K562 (cell line): ENCODE results near the gene SH2D3A. TPM values are rescaled to one million over a fixed set of nuclear protein-coding genes. Genes with fewer than 3 reads are reported as not detected.
A peak's percentile ranks its signal among the peaks of the same experiment; 100 is the strongest.

Experiments
- ATAC-seq: fragments of 200-7000 bp; cut with Tn5 transposase; 3 replicates; pipeline ENCODE4 v1.9.1; 2020; ENCODE audit warnings: moderate library complexity
- BruUV-seq: library from RNA; stranded (reverse); fragments of 400-500 nt; replicated peaks from 2 replicates; lab custom pipeline; 2021; lab: Mats Ljungman, UMichigan
- CTCF ChIA-PET: fragments of 300-600 bp; formaldehyde crosslinking; extraction: SDS; loops from one replicate; lab custom pipeline; 2021; ENCODE audit warnings: low intra/inter-chr PET ratio; lab: Yijun Ruan, JAX
- POLR2A ChIA-PET: fragments of 300-600, 350-650 bp; sonication (Branson Sonifier 250); formaldehyde crosslinking; extraction: SDS; loops from one replicate; lab custom pipeline; 2021; ENCODE audit warnings: antibody characterized with exemption, inconsistent platforms; lab: Yijun Ruan, JAX
- DNase-seq, 4 experiments: peaks; one replicate each; pipeline versions ENCODE4 v3.0.0 to v3.0.0-alpha.2; 2011 to 2018; ENCODE audit warnings: low spot score in 3 of 4, mixed read lengths in 3 of 4; ENCODE audit errors: extremely low read depth in 1 of 4
- FAIRE-seq: peaks from 2 replicates; lab custom pipeline; 2011; peaks lifted over from hg19 to GRCh38; lab: Jason Lieb, UNC
- H2AFZ ChIP-seq: 2 replicates; pipeline ENCODE4 v1.6.0; 2011; ENCODE audit warnings: low read depth, low read length, control low read depth, inconsistent platforms
- H3K27ac ChIP-seq: fragments of 200-600 bp; 3 replicates; pipeline ENCODE4 v1.8.0; 2011; ENCODE audit warnings: low read depth, mild to moderate bottlenecking, control low read depth, inconsistent platforms, low read length, moderate library complexity, mixed read lengths; ENCODE audit errors: extremely low read depth
- H3K27me3 ChIP-seq, 2 experiments: fragments of 300-600 bp in 1 of 2; 2 replicates in 1 of 2; 3 replicates in 1 of 2; pipeline versions ENCODE4 v1.6.0 to v1.8.0; 2011; ENCODE audit warnings: inconsistent platforms in 2 of 2, low read length in 2 of 2, mild to moderate bottlenecking in 1 of 2, mixed read lengths in 1 of 2, moderate library complexity in 1 of 2; ENCODE audit not compliant: control insufficient read depth in 2 of 2, insufficient read depth in 2 of 2
- H3K36me3 ChIP-seq: fragments of 300-600 bp; 3 replicates; pipeline ENCODE4 v1.8.0; 2011; ENCODE audit warnings: mild to moderate bottlenecking, low read length, inconsistent platforms; ENCODE audit not compliant: control insufficient read depth, insufficient read depth
- H3K4me1 ChIP-seq, 2 experiments: fragments of 200-600 bp in 1 of 2; replicated peaks in 1 of 2; 2 replicates in 1 of 2; 3 replicates in 1 of 2; pipeline versions ENCODE4 v1.5.1 to v1.8.0; 2011; ENCODE audit warnings: inconsistent platforms in 2 of 2, low read length in 2 of 2, mild to moderate bottlenecking in 1 of 2, mixed read lengths in 1 of 2, moderate library complexity in 1 of 2; ENCODE audit not compliant: control insufficient read depth in 2 of 2, insufficient read depth in 2 of 2
- H3K4me2 ChIP-seq: 2 replicates; pipeline ENCODE4 v1.6.1; 2011; ENCODE audit warnings: low read length, control low read depth, inconsistent platforms, mixed read lengths; ENCODE audit not compliant: insufficient read depth
- H3K4me3 ChIP-seq: fragments of 200-600 bp; sonication (generic), shearing (Covaris generic); 2 replicates; pipeline ENCODE4 v1.5.1; 2016; ENCODE audit warnings: control low read depth, inconsistent platforms
- H3K79me2 ChIP-seq: fragments of 200-600 bp; 3 replicates; pipeline ENCODE4 v1.8.0; 2011; ENCODE audit warnings: low read length, inconsistent platforms; ENCODE audit not compliant: control insufficient read depth, insufficient read depth
- H3K9ac ChIP-seq, 2 experiments: 2 replicates each; pipeline versions ENCODE4 v1.6.0 to v1.6.1; 2011; ENCODE audit warnings: low read depth in 2 of 2, low read length in 2 of 2, control low read depth in 1 of 2, inconsistent platforms in 1 of 2, mild to moderate bottlenecking in 1 of 2, mixed read lengths in 1 of 2; ENCODE audit not compliant: insufficient read depth in 1 of 2
- H3K9me1 ChIP-seq: one replicate; pipeline ENCODE4 v1.6.0; 2011; ENCODE audit warnings: inconsistent platforms, mild to moderate bottlenecking, low read length, moderate library complexity; ENCODE audit not compliant: control insufficient read depth, insufficient read depth
- H3K9me3 ChIP-seq: replicated peaks from 2 replicates; pipeline ENCODE4 v1.5.1; 2011; ENCODE audit warnings: low read depth, low read length, inconsistent platforms; ENCODE audit not compliant: control insufficient read depth, insufficient read depth
- H4K20me1 ChIP-seq: replicated peaks from 2 replicates; pipeline ENCODE4 v1.6.1; 2011; ENCODE audit warnings: low read length, inconsistent platforms, mixed read lengths; ENCODE audit not compliant: control insufficient read depth, insufficient read depth
- CEBPG ChIP-seq, 3 experiments: fragments of 200-800 bp in 1 of 3; sonication (Bioruptor generic) in 1 of 3; sonication (generic) in 1 of 3; formaldehyde crosslinking in 1 of 3; IDR thresholded peaks in 2 of 3; conservative IDR thresholded peaks in 1 of 3; 2 replicates each; pipeline versions ENCODE4 v1.6.1 to v1.8.0; 2016 to 2022; ENCODE audit warnings: missing compliant biosample characterization in 2 of 3, missing genetic modification characterization in 2 of 3, mild to moderate bottlenecking in 1 of 3, missing genetic modification reagents in 1 of 3
- CREM ChIP-seq: IDR thresholded peaks from 2 replicates; pipeline ENCODE4 v1.6.1; 2014; ENCODE audit warnings: antibody characterized with exemption, low read depth
- FOXM1 ChIP-seq, 2 experiments: fragments of 450-650 bp in 1 of 2; sonication (generic) in 1 of 2; formaldehyde crosslinking in 1 of 2; IDR thresholded peaks; 2 replicates each; pipeline versions ENCODE4 v1.6.1 to v1.9.0; 2017 to 2022; ENCODE audit warnings: low read depth in 2 of 2, mild to moderate bottlenecking in 2 of 2, missing genetic modification reagents in 1 of 2, moderate library complexity in 1 of 2
- NUFIP1 ChIP-seq: fragments of 450-650 bp; IDR thresholded peaks from 2 replicates; pipeline ENCODE4 v1.6.1; 2018; ENCODE audit not compliant: partially characterized antibody
- PHF8 ChIP-seq: fragments of 200-600 bp; sonication (generic); IDR thresholded peaks from 2 replicates; pipeline ENCODE4 v1.6.1; 2012; ENCODE audit warnings: mixed run types, mild to moderate bottlenecking, inconsistent platforms, low read length, moderate library complexity, borderline replicate concordance
- SIN3A ChIP-seq, 2 experiments: fragments of 150-350 bp in 1 of 2; IDR thresholded peaks; 2 replicates each; pipeline ENCODE4 v1.6.1; 2011 to 2016; ENCODE audit warnings: borderline replicate concordance in 2 of 2, low read depth in 2 of 2, low read length in 2 of 2, mild to moderate bottlenecking in 2 of 2, moderate library complexity in 2 of 2; ENCODE audit not compliant: control insufficient read depth in 1 of 2
- STAT5B ChIP-seq: fragments of 250-450 bp; sonication (Bioruptor Pico); IDR thresholded peaks from 2 replicates; pipeline ENCODE4 v1.8.0; 2021; ENCODE audit warnings: mild to moderate bottlenecking, inconsistent platforms
- WGBS: fragments of 100-300 bp; shearing (Covaris generic); methylation state at CpG from one replicate; pipeline ENCODE4 v1.1.6; 2016; ENCODE audit warnings: low coverage, mixed read lengths; ENCODE audit not compliant: insufficient coverage; ENCODE audit errors: missing lambda C conversion rate; 5-methylcytosine and 5-hydroxymethylcytosine counted together
- in situ Hi-C: fragments of 300-500 bp; cut with MboI; formaldehyde crosslinking; loops from 4 replicates; pipeline ENCODE4 v1.15.0; 2018; ENCODE audit warnings: inconsistent platforms, mixed read lengths
- intact Hi-C: fragments of 100-400 bp; cut with micrococcal nuclease; formaldehyde crosslinking; loops from 2 replicates; pipeline ENCODE4 v1.14.2; 2022
- polyA plus RNA-seq, 8 experiments: library from polyadenylated mRNA; depleted of rRNA in 4 of 8; stranded (reverse) in 5 of 8; unstranded in 3 of 8; fragments of >200 nt; fragmentation: Nextera tagmentation in 2 of 8; fragmentation: Illumina TruSeq in 1 of 8; extraction: Ambion mirVana in 2 of 8; extraction: Trizol in 1 of 8; gene quantifications; 2 replicates each; pipeline versions ENCODE4 v1.2.1 to v1.2.3, GENCODE V29; 2011 to 2014; ENCODE audit warnings: inconsistent platforms in 1 of 8, missing spikeins in 1 of 8
- total RNA-seq, 7 experiments: library from RNA; depleted of rRNA in 6 of 7; stranded (reverse); fragments of >200 nt in 6 of 7; fragmentation: Illumina TruSeq in 2 of 7; extraction: Trizol in 2 of 7; gene quantifications; 2 replicates each; pipeline versions ENCODE4 v1.2.1 to v1.2.3, GENCODE V29; 2011 to 2021; ENCODE audit warnings: low replicate concordance in 1 of 7
- TF ChIP-seq, protein P1 (sequence below): fragments of 250-450 bp; sonication (Bioruptor Pico); IDR thresholded peaks from 2 replicates; pipeline ENCODE4 v1.5.1; 2021; ENCODE audit warnings: mild to moderate bottlenecking
- TF ChIP-seq, protein P2 (sequence below): fragments of 450-650 bp; formaldehyde crosslinking; IDR thresholded peaks from 2 replicates; pipeline ENCODE4 v1.4.0; 2020; ENCODE audit warnings: mild to moderate bottlenecking, mixed read lengths
- TF ChIP-seq, protein P3 (sequence below): fragments of 200-800 bp; sonication (Bioruptor generic); IDR thresholded peaks from 2 replicates; pipeline ENCODE4 v1.6.1; 2017; ENCODE audit warnings: missing genetic modification characterization, missing compliant biosample characterization
- TF ChIP-seq, protein P4 (sequence below), 2 experiments: IDR thresholded peaks; 2 replicates each; pipeline ENCODE4 v1.6.1; 2011; ENCODE audit warnings: borderline replicate concordance in 1 of 2, control low read depth in 1 of 2, low read depth in 1 of 2, low read length in 1 of 2, mild to moderate bottlenecking in 1 of 2, mixed read lengths in 1 of 2, moderate library complexity in 1 of 2; ENCODE audit not compliant: insufficient read depth in 1 of 2, insufficient read length in 1 of 2, poor library complexity in 1 of 2, severe bottlenecking in 1 of 2; ENCODE audit errors: extremely low read depth in 1 of 2

SH2D3A gene
- total and polyA plus RNA-seq, 9 of the 15 experiments (the other 6 are each of a cell fraction or from before 2014, with no cell fraction given), result 0.75 to 26.3 (median 8.9) TPM

DNA sequence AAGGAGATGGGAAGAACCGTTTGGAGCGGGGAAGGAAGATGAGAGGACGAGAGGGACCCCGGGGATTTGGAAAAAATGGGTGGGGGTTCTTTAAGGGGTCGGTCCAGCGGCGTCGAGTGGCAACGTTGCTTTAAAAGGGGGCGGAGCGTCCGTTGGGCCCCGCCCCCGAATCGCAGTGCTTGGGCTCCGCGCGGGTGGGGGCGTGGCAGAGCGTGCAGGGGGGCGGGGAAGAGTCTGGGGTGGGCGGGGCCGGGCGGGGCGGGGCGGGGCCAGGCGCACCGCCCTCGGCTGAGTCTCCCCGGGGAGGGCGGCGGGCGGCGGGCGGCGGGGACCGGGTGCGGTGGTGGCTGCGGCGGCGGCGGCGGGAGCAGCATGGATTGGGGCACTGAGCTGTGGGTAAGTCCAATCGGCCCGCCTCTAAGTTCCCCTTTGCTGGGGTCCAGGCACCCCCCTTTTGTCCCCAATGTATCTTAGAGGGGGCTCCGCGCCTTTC lies 27.8 kb downstream of the SH2D3A start, which contains the start of gene TRIP10:
Gene TRIP10 (plus strand): TSS at position 291 of the 493 bp plus-strand sequence. CDS start 82 bp downstream, at position 373.
- peak within 1 kb of the TSS; percentile 82 to 97 for H3K9ac ChIP-seq
- no peaks in the 10 kb centered on the region for H3K27me3 ChIP-seq
- H3K9me3 ChIP-seq, result no peaks in the 10 kb centered on the region
- ChIA-PET CTCF (interaction anchor here (2.8 kb wide), 1 partner anchor 124 kb away, joined by 16 read pairs; no protein-coding TSS in a partner anchor), POLR2A (interaction anchor here (0.7 to 0.8 kb wide), 2 partner anchors 18 to 44 kb away, joined by 3 to 4 read pairs; no protein-coding TSS in a partner anchor)
- H3K36me3 ChIP-seq, result peaks cover 38% of the 10 kb centered on the region; the same call in 2 of the 3 replicates
- BruUV-seq, result no TSS peak
- no peaks in the 10 kb centered on the region for H3K9me1 ChIP-seq
- peak within 1 kb of the TSS; percentile 87 for H3K4me2 ChIP-seq
- peaks cover 34 to 64% of the 10 kb centered on the region in 2 experiments for H3K4me1 ChIP-seq
- peak within 1 kb of the TSS; percentile 87 for H2AFZ ChIP-seq
- H4K20me1 ChIP-seq, result no peaks in the 10 kb centered on the region
- under 1% methylated on average over 30 of the region's 47 CpGs for WGBS
- DNase-seq (peak; percentile 84 to 93 (median 86)), ATAC-seq (peak; percentile 14), FAIRE-seq (no peak)
- peak within 1 kb of the TSS; percentile 87 for H3K4me3 ChIP-seq
- in situ Hi-C loops (no loop called here), intact Hi-C loops (loop anchor here (2.0 to 10.0 kb wide), 3 partner anchors 27 to 225 kb away; partner anchors contain the start of gene SH2D3A)
- peak within 1 kb of the TSS; percentile 85 for H3K27ac ChIP-seq
- peaks cover 44% of the 10 kb centered on the region for H3K79me2 ChIP-seq
- TF ChIP-seq, protein P1, sequence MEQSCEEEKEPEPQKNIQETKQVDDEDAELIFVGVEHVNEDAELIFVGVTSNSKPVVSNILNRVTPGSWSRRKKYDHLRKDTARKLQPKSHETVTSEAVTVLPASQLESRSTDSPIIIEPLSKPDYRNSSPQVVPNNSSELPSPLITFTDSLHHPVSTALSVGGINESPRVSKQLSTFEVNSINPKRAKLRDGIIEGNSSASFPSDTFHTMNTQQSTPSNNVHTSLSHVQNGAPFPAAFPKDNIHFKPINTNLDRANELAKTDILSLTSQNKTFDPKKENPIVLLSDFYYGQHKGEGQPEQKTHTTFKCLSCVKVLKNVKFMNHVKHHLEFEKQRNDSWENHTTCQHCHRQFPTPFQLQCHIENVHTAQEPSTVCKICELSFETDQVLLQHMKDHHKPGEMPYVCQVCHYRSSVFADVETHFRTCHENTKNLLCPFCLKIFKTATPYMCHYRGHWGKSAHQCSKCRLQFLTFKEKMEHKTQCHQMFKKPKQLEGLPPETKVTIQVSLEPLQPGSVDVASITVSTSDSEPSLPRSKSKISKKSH (CRISPR knock-in tag), result no peak
- TF ChIP-seq, protein P2, sequence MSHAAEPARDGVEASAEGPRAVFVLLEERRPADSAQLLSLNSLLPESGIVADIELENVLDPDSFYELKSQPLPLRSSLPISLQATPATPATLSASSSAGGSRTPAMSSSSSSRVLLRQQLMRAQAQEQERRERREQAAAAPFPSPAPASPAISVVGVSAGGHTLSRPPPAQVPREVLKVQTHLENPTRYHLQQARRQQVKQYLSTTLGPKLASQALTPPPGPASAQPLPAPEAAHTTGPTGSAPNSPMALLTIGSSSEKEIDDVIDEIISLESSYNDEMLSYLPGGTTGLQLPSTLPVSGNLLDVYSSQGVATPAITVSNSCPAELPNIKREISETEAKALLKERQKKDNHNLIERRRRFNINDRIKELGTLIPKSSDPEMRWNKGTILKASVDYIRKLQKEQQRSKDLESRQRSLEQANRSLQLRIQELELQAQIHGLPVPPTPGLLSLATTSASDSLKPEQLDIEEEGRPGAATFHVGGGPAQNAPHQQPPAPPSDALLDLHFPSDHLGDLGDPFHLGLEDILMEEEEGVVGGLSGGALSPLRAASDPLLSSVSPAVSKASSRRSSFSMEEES, result no peak
- TF ChIP-seq STAT5B (CRISPR knock-in tag), result no peak
- TF ChIP-seq CEBPG (CRISPR knock-in tag; IDR thresholded peaks at IDR 0.05), result no peak
- no peak for TF ChIP-seq CEBPG (tag; conservative IDR thresholded peaks at IDR 0.05 in 1 of 2, IDR thresholded peaks at IDR 0.05 in 1 of 2)
- TF ChIP-seq, protein P3, sequence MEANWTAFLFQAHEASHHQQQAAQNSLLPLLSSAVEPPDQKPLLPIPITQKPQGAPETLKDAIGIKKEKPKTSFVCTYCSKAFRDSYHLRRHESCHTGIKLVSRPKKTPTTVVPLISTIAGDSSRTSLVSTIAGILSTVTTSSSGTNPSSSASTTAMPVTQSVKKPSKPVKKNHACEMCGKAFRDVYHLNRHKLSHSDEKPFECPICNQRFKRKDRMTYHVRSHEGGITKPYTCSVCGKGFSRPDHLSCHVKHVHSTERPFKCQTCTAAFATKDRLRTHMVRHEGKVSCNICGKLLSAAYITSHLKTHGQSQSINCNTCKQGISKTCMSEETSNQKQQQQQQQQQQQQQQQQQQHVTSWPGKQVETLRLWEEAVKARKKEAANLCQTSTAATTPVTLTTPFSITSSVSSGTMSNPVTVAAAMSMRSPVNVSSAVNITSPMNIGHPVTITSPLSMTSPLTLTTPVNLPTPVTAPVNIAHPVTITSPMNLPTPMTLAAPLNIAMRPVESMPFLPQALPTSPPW (CRISPR knock-in tag), result peak; percentile 91
- TF ChIP-seq FOXM1 (IDR thresholded peaks at IDR 0.05; ENCODE audit: low read depth), result no peak
- no peak for TF ChIP-seq FOXM1 (CRISPR knock-in tag; IDR thresholded peaks at IDR 0.05; ENCODE audit: low read depth)
- TF ChIP-seq NUFIP1, result no peak
- 0 out of 2 replicates have a peak, but pooled peaks have one; percentile 4 for TF ChIP-seq CREM
- peak; percentile 60; the same call in 1 of the 2 replicates for TF ChIP-seq PHF8
- TF ChIP-seq SIN3A (IDR thresholded peaks at IDR 0.05; ENCODE audit: borderline replicate concordance in 2 of 2, control insufficient read depth in 1 of 2, low read depth in 2 of 2, low read length in 2 of 2), result 0 out of 4 replicates have a peak, but pooled peaks of 1 of the 2 experiments have one; percentile 50
- TF ChIP-seq, protein P4, sequence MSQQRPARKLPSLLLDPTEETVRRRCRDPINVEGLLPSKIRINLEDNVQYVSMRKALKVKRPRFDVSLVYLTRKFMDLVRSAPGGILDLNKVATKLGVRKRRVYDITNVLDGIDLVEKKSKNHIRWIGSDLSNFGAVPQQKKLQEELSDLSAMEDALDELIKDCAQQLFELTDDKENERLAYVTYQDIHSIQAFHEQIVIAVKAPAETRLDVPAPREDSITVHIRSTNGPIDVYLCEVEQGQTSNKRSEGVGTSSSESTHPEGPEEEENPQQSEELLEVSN (IDR thresholded peaks at IDR 0.05; ENCODE audit: borderline replicate concordance in 1 of 2, extremely low read depth in 1 of 2, insufficient read depth in 1 of 2, insufficient read length in 1 of 2, low read depth in 1 of 2, low read length in 1 of 2, poor library complexity in 1 of 2, severe bottlenecking in 1 of 2), result peak in 1 of 2 experiments; percentile 71
